ENCODE measurements around the gene RIPOR2.

RIPOR2 gene

DNA sequence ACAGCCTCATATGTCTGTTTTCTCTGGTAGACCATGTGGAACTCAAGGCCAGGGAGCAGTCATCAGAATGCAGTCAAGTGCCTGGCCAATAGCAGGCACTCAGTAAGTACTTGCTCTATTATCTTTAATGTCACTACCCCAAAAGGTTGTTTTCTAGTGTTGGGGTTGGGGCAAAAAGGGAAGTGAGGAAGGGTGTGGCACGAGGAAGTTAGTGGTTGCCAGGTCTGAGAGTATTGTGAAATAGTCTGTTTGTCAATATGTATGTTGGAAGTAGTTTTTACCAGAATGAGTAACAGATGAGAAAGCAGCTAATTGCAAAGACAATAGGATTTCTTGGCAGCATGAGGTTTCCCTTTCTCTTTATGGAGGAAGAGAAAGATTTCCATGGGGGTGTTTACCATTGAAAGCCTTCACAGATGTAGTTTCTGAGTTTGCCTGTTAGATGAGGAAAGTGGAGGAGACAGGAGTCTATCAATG, 77.5 kb downstream of the RIPOR2 start:
- no peaks in the 10 kb centered on the region for H3K27me3 Mint-ChIP-seq (ENCODE audit: low read depth)
- H3K27ac Mint-ChIP-seq: peak overlapping the region; percentile 91
- no peaks in the 10 kb centered on the region for H3K9me3 Mint-ChIP-seq
- H3K36me3 Mint-ChIP-seq (ENCODE audit: low read depth): peaks cover 77% of the 10 kb centered on the region
- DNase-seq (ENCODE audit: low spot score): peak; percentile 27
- H3K4me1 Mint-ChIP-seq (ENCODE audit: low read depth): peaks cover 70% of the 10 kb centered on the region
- H3K4me3 Mint-ChIP-seq: peak overlapping the region; percentile 75

DNA sequence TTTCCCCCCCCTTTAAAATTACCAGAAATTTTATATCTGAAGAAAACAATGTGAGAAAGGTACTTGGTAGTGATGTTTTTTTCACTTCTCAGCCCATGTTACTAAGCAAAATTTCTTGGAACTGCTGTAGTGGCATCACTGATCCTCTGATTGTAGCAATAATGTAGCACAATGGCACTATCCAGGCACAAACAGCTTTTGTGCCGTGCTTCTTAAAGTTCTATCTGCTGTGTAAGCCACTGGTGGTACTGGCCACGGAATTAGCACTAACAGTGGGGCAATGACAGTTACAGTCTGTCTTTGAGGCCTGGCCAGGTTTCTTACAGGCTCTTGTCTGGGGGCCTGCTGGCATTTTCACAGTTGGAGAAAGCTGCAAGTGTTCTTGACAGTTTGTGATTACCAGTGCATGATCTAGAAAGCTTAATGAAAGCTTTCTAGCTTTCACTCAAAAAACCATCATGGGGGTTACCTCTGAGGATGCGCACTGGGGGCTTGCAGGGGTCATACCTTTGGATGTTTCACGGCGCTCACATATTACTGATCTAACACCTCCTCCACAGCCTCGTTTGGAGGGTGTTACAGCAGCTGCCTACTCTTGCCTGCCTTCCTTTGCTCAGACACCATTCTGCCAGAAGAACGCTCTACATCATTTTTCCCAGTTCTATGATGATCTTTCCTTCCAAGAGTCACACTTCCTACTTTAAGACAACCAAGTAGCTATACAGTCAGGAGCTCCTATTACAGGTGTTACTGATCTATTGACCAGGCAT, 78.7 kb downstream of the RIPOR2 start:
- Mint-ChIP-seq H3K4me1 (ENCODE audit: low read depth) (peaks cover 62% of the 10 kb centered on the region), H3K27ac (peak overlapping the region; percentile 76), H3K9me3 (no peaks in the 10 kb centered on the region), H3K27me3 (ENCODE audit: low read depth) (no peaks in the 10 kb centered on the region), H3K4me3 (peak overlapping the region; percentile 75), H3K36me3 (ENCODE audit: low read depth) (peaks cover 77% of the 10 kb centered on the region)
- no peak for DNase-seq (ENCODE audit: low spot score)

- no peaks in the 10 kb centered on the region for H3K9me3 Mint-ChIP-seq
- H3K4me1 Mint-ChIP-seq (ENCODE audit: low read depth): peaks cover 54% of the 10 kb centered on the region
- H3K36me3 Mint-ChIP-seq (ENCODE audit: low read depth): peaks cover 75% of the 10 kb centered on the region
- H3K27ac Mint-ChIP-seq: peak overlapping the region; percentile 67
- DNase-seq (ENCODE audit: low spot score): no peak
- peak overlapping the region; percentile 30 for H3K4me3 Mint-ChIP-seq
- no peaks in the 10 kb centered on the region for H3K27me3 Mint-ChIP-seq (ENCODE audit: low read depth)
Measured at GRCh38 chr6:24856246-24856599, 79.5 kb downstream of the RIPOR2 start.

- Mint-ChIP-seq H3K36me3 (ENCODE audit: low read depth) (peaks cover 73% of the 10 kb centered on the region), H3K4me3 (peak overlapping the region; percentile 24), H3K27me3 (ENCODE audit: low read depth) (no peaks in the 10 kb centered on the region), H3K27ac (peak overlapping the region; percentile 67), H3K4me1 (ENCODE audit: low read depth) (peaks cover 49% of the 10 kb centered on the region), H3K9me3 (no peaks in the 10 kb centered on the region)
- peak; percentile 60 for DNase-seq (ENCODE audit: low spot score)
Measured at GRCh38 chr6:24855395-24856245, 80.1 kb downstream of the RIPOR2 start.

GRCh38 chr6:24854077-24854666, 81.6 kb downstream of the RIPOR2 start:
- Mint-ChIP-seq H3K27me3 (ENCODE audit: low read depth) (no peaks in the 10 kb centered on the region), H3K4me1 (ENCODE audit: low read depth) (peaks cover 35% of the 10 kb centered on the region), H3K36me3 (ENCODE audit: low read depth) (peaks cover 72% of the 10 kb centered on the region), H3K27ac (peak overlapping the region; percentile 43), H3K9me3 (no peaks in the 10 kb centered on the region), H3K4me3 (no peak overlapping the region)
- DNase-seq (ENCODE audit: low spot score): no peak

GRCh38 chr6:24851086-24851485, 84.7 kb downstream of the RIPOR2 start:
- no peak overlapping the region for H3K27ac Mint-ChIP-seq
- peaks cover 76% of the 10 kb centered on the region for H3K36me3 Mint-ChIP-seq (ENCODE audit: low read depth)
- DNase-seq (ENCODE audit: low spot score): no peak
- no peaks in the 10 kb centered on the region for H3K27me3 Mint-ChIP-seq (ENCODE audit: low read depth)
- H3K4me1 Mint-ChIP-seq (ENCODE audit: low read depth): peaks cover 6% of the 10 kb centered on the region
- no peak overlapping the region for H3K4me3 Mint-ChIP-seq
- no peaks in the 10 kb centered on the region for H3K9me3 Mint-ChIP-seq

DNA sequence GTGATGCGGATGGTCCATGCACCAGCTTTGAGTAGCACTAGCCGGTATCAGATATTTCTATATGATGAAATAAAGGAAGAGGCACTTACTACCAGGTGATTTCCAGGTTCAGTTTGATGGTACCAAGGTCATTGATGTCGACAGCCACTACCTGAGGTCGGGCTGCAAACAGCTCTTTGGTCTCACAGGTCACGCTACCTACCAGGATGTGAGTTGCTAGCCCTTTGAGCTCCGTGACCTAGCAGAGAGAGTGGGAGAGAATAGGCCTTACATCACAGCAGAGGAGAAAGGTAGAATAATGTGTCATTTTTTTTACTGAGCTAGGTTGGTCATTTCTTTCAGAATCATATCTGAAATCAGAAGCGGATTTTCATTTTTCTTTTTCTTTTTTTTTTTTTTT, 86.0 kb downstream of the RIPOR2 start:
- Mint-ChIP-seq H3K27ac (no peak overlapping the region), H3K27me3 (ENCODE audit: low read depth) (no peaks in the 10 kb centered on the region), H3K36me3 (ENCODE audit: low read depth) (peaks cover 80% of the 10 kb centered on the region), H3K4me3 (no peak overlapping the region), H3K4me1 (ENCODE audit: low read depth) (no peaks in the 10 kb centered on the region), H3K9me3 (no peaks in the 10 kb centered on the region)
- no peak for DNase-seq (ENCODE audit: low spot score)

GRCh38 chr6:24848461-24848860, 87.3 kb downstream of the RIPOR2 start:
- H3K4me3 Mint-ChIP-seq: no peak overlapping the region
- no peaks in the 10 kb centered on the region for H3K27me3 Mint-ChIP-seq (ENCODE audit: low read depth)
- H3K36me3 Mint-ChIP-seq (ENCODE audit: low read depth): peaks cover 81% of the 10 kb centered on the region
- no peaks in the 10 kb centered on the region for H3K9me3 Mint-ChIP-seq
- no peaks in the 10 kb centered on the region for H3K4me1 Mint-ChIP-seq (ENCODE audit: low read depth)
- H3K27ac Mint-ChIP-seq: no peak overlapping the region
- DNase-seq (ENCODE audit: low spot score): no peak

DNA sequence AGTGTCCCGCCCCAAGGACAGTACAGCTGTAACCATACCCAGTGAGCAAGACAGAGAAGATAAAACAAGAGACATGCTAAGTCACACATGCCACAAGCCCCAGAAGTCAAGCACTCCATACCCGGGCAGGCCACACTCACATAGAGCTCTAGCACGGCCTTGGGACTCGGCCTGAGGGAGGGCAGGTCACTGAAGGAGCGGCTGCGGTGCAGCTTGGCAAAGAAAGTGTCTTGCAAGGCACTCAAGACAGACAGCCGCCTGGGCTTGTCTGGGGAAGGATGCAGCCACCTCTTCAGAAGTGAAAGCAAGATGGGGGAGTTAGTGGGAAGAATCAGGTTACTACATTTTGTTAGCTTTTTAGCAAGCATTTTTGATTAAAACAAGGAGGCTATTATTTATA, 88.4 kb downstream of the RIPOR2 start:
- DNase-seq (ENCODE audit: low spot score): no peak
- no peak overlapping the region for H3K4me3 Mint-ChIP-seq
- peaks cover 81% of the 10 kb centered on the region for H3K36me3 Mint-ChIP-seq (ENCODE audit: low read depth)
- H3K27me3 Mint-ChIP-seq (ENCODE audit: low read depth): no peaks in the 10 kb centered on the region
- no peaks in the 10 kb centered on the region for H3K9me3 Mint-ChIP-seq
- H3K4me1 Mint-ChIP-seq (ENCODE audit: low read depth): no peaks in the 10 kb centered on the region
- H3K27ac Mint-ChIP-seq: peak overlapping the region; percentile 4

- Mint-ChIP-seq H3K27me3 (ENCODE audit: low read depth) (no peaks in the 10 kb centered on the region), H3K4me1 (ENCODE audit: low read depth) (peaks cover 4% of the 10 kb centered on the region), H3K4me3 (no peak overlapping the region), H3K9me3 (no peaks in the 10 kb centered on the region), H3K27ac (no peak overlapping the region), H3K36me3 (ENCODE audit: low read depth) (peaks cover 87% of the 10 kb centered on the region)
- DNase-seq (ENCODE audit: low spot score): no peak
Measured at GRCh38 chr6:24845578-24845977, 90.2 kb downstream of the RIPOR2 start.

DNA sequence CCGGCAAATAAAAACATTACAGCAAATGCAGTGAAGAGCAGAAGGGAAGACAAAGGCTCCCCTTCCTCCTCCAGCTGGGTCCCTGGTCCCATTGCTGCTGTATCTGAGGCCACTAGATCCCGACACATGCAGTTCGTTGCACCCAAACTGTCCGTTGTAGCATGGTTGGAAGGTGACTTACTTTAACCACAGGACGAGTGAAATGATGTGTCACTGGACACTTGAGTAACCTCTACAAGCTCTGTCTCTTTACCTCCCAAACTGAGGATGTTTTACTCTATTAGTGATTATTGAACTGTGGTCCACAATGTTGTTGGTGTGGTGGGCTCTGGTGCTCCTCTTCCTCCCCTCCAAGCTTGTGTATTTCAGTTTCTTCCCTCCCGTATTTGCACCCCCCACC, 90.9 kb downstream of the RIPOR2 start:
- Mint-ChIP-seq H3K9me3 (no peaks in the 10 kb centered on the region), H3K27ac (peak overlapping the region; percentile 58), H3K4me1 (ENCODE audit: low read depth) (peaks cover 7% of the 10 kb centered on the region), H3K27me3 (ENCODE audit: low read depth) (no peaks in the 10 kb centered on the region), H3K4me3 (no peak overlapping the region), H3K36me3 (ENCODE audit: low read depth) (peaks cover 87% of the 10 kb centered on the region)
- no peak for DNase-seq (ENCODE audit: low spot score)

GRCh38 chr6:24844061-24844460, 91.7 kb downstream of the RIPOR2 start:
- no peaks in the 10 kb centered on the region for H3K9me3 Mint-ChIP-seq
- H3K4me3 Mint-ChIP-seq: no peak overlapping the region
- H3K27me3 Mint-ChIP-seq (ENCODE audit: low read depth): no peaks in the 10 kb centered on the region
- H3K27ac Mint-ChIP-seq: no peak overlapping the region
- peaks cover 87% of the 10 kb centered on the region for H3K36me3 Mint-ChIP-seq (ENCODE audit: low read depth)
- DNase-seq (ENCODE audit: low spot score): no peak
- peaks cover 13% of the 10 kb centered on the region for H3K4me1 Mint-ChIP-seq (ENCODE audit: low read depth)

GRCh38 chr6:24840187-24840586, 95.6 kb downstream of the RIPOR2 start:
- Mint-ChIP-seq H3K36me3 (ENCODE audit: low read depth) (peaks cover 84% of the 10 kb centered on the region), H3K4me3 (no peak overlapping the region), H3K27me3 (ENCODE audit: low read depth) (no peaks in the 10 kb centered on the region), H3K4me1 (ENCODE audit: low read depth) (peaks cover 15% of the 10 kb centered on the region), H3K27ac (no peak overlapping the region), H3K9me3 (peaks cover 2% of the 10 kb centered on the region)
- no peak for DNase-seq (ENCODE audit: low spot score)

DNA sequence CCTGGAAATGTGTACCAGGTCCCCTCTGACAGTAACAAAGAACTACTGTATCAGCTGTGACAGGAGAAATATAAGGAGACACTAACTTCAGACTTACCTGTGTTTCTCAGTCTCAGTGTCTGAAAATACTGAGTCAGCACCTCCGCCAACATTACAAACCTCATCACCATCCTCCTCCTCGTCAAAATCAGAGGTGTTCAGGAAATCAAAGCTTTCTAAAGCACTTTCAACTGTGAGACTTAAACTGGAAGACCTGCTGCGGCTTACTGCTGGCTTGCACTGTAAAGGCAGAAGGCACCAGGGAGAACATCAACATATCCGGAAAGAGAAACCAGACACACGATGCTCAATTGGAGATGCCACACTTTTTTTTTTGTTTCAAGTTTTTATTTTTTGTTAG, 96.8 kb downstream of the RIPOR2 start:
- Mint-ChIP-seq H3K4me1 (ENCODE audit: low read depth) (peaks cover 15% of the 10 kb centered on the region), H3K27ac (peak overlapping the region; percentile 52), H3K4me3 (no peak overlapping the region), H3K27me3 (ENCODE audit: low read depth) (no peaks in the 10 kb centered on the region), H3K36me3 (ENCODE audit: low read depth) (peaks cover 90% of the 10 kb centered on the region), H3K9me3 (peaks cover 6% of the 10 kb centered on the region)
- no peak for DNase-seq (ENCODE audit: low spot score)
